ENCODE data around the gene ROS1. TPM values are rescaled to one million over a fixed set of nuclear protein-coding genes. Genes with fewer than 3 reads are reported as not detected.
"Not testable (repeated sequence)": the region's sequence is repeated elsewhere in the genome, so short reads cannot be mapped to it uniquely, and the experiment has no call there.

Gene ROS1
- total RNA-seq, 1 donor from 2014 or later, result 0.11 TPM

DNA sequence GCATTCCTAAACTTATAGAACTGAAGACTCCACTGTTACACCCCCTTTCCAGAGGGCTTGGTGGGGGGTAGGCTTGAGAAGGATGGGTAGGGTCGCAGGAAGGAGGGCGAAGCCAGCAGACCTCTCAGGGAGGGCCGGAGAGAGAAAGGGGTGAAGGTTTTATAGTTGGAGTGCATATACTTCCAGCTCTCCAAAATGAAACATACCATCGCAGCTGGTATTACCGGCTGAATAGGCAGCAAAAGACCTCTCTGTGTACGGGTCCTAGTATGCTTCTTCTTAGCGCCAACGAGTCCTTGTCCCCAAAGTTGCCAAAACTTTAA lies 161.4 kb downstream of the ROS1 start:
- intact Hi-C loops (cut with DNase I), result no loop called here
- no peak for ATAC-seq (ENCODE audit: poor library complexity)

DNA sequence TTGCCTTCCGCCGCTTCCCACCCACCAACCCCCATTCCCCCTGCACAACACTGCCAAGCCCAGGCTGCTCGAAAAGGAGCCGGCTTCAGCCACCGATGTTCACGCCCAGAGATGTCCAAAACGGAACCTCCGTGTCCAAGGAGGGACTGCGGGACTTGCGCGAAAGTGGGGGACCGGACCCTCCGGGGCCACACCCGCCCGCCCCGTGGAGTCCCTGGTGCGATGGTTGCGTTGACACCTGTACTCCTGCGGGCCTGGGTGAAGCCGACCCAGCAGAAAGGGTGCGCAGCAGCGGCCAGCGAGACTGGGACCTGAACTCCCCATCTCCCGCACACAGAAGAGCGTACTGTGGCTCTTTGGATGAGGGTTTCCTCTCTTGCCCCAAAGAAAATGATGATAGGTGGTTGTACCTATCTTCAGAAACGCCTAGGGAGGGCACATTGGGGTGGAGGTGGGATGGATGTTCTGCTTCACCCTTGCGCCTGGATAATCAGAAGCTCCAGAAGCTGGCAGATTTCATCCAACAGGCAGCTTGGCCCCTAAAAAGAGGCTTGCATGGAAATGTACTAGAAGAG lies 162.3 kb downstream of the ROS1 start:
- ATAC-seq (ENCODE audit: poor library complexity) (no peak), DNase-seq (no peak)
- intact Hi-C loops (cut with DNase I), result no loop called here

More for the DNA sequence above, 161.4 kb downstream of the ROS1 start:
- DNase-seq, result no peak

DNA sequence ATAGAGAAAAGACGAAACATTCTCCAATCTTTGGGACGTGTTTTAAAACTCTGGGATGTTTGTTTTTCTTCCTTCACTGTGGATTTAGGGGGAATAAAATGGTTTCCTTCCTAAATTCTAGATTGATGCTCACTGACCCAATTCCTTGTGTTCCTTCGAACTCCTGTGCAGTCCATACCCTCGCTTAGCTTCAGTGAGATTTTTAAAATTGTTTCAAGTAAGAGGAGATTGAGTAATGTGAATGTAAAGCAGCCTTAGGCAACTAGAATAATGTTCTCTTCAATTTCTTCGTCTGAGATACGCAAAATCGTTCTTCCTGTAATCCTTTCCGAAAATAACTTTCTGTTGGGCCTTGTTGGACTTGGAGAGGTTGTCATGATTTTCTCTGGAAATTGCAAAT lies 162.9 kb downstream of the ROS1 start:
- ATAC-seq (ENCODE audit: poor library complexity) (no peak), DNase-seq (no peak)
- intact Hi-C loops (cut with DNase I), result no loop called here

DNA sequence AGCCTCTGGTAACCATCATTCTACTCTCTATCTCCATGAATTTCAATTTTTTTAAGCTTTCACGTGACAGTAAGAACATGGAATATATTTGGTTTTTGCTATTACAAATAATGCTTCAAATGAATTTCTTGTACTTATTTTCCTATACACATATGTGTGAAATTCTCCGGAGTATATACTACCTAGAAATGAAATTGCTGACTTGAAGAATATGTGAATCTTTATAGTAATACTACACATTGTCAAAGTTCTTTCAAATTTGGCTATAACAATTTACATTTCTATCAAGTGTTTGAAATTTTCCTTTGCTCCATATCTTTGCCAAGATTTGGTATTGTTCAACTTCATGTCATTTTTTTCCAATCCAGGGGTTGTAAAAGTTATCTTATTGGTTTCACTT lies 172.0 kb downstream of the ROS1 start:
- ATAC-seq (ENCODE audit: poor library complexity) (no peak), DNase-seq (no peak)
- intact Hi-C loops (cut with DNase I), result no loop called here

DNA sequence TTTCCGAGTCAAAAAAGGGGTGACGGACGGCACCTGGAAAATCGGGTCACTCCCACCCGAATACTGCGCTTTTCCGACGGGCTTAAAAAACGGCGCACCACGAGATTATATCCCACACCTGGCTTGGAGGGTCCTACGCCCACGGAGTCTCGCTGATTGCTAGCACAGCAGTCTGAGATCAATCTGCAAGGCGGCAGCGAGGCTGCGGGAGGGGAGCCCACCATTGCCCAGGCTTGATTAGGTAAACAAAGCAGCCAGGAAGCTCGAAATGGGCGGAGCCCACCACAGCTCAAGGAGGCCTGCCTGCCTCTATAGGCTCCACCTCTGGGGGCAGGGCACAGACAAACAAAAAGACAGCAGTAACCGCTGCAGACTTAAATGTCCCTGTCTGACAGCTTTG lies 180.8 kb downstream of the ROS1 start:
- DNase-seq; ATAC-seq (ENCODE audit: poor library complexity); intact Hi-C loops (cut with DNase I): not testable (repeated sequence)

DNA sequence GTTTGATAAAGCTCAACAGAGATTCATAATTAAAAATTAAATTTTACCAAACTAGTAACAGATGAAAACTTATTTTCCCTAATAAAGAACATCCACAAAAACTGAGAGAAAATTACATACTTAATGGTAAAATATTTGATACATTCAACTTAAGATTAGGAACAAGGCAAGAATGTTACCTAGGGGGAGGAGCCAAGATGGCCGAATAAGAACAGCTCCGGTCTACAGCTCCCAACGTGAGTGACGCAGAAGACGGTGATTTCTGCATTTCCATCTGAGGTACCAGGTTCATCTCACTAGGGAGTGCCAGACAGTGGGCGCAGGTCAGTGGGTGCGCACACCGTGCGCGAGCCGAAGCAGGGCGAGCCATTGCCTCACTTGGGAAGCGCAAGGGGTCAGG lies 181.2 kb downstream of the ROS1 start:
- ATAC-seq (ENCODE audit: poor library complexity); intact Hi-C loops (cut with DNase I); DNase-seq: not testable (repeated sequence)

Other genes with a start within 250 kb of the ROS1 start
- not detected for gene VGLL2, start 160.4 kb downstream of the ROS1 start, total RNA-seq
- 6.7 TPM for gene DCBLD1, start 56.7 kb upstream of the ROS1 start, total RNA-seq
- gene GOPC, start 176.6 kb upstream of the ROS1 start, total RNA-seq, result 17.5 TPM
- gene NUS1, start 249.5 kb upstream of the ROS1 start, total RNA-seq, result 13.3 TPM

Measured in Right ventricle myocardium superior (tissue), 1 donor.